Astrocyte of the spinal cord (primary cell): ENCODE data around the gene SLIT3.

Experiments
- DNase-seq: peaks from one replicate; pipeline ENCODE4 v3.0.0; 2011; ENCODE audit warnings: low read depth, low spot score
- H3K4me3 ChIP-seq: 2 replicates; pipeline ENCODE4 v1.5.1; 2011; ENCODE audit warnings: low read depth, mild to moderate bottlenecking, low read length, moderate library complexity
- CTCF ChIP-seq: IDR thresholded peaks from 2 replicates; pipeline ENCODE4 v1.5.1; 2012; ENCODE audit warnings: low read depth, mild to moderate bottlenecking, low read length, inconsistent platforms
- in situ Hi-C: cut with HindIII; loops from 2 replicates; pipeline ENCODE4 v1.10.0; 2017; ENCODE audit warnings: low sequenced_read_pairs

The SLIT3 gene

GRCh38 chr5:168910874-168911273, 390.1 kb downstream of the SLIT3 start:
- no peak for TF ChIP-seq CTCF
- no peak for DNase-seq
- in situ Hi-C loops, result no loop called here
- H3K4me3 ChIP-seq, result no peak overlapping the region

- in situ Hi-C loops, result no loop called here
- TF ChIP-seq CTCF, result no peak
- peak; percentile 21 for DNase-seq
- H3K4me3 ChIP-seq, result no peak overlapping the region
Measured at GRCh38 chr5:168908207-168908606, 392.7 kb downstream of the SLIT3 start.

GRCh38 chr5:168903061-168903460, 397.9 kb downstream of the SLIT3 start:
- no peak overlapping the region for H3K4me3 ChIP-seq
- TF ChIP-seq CTCF, result no peak
- DNase-seq, result no peak
- in situ Hi-C loops, result no loop called here

- no peak for DNase-seq
- in situ Hi-C loops, result no loop called here
- no peak overlapping the region for H3K4me3 ChIP-seq
- no peak for TF ChIP-seq CTCF
Measured at GRCh38 chr5:168899673-168900072, 401.3 kb downstream of the SLIT3 start.

- no peak for DNase-seq
- TF ChIP-seq CTCF, result no peak
- H3K4me3 ChIP-seq, result no peak overlapping the region
Measured at GRCh38 chr5:168899264-168899663, 401.7 kb downstream of the SLIT3 start.

GRCh38 chr5:168898247-168898911, 402.6 kb downstream of the SLIT3 start:
- in situ Hi-C loops, result no loop called here
- no peak for DNase-seq
- no peak overlapping the region for H3K4me3 ChIP-seq
- no peak for TF ChIP-seq CTCF

More at GRCh38 chr5:168899264-168899663, 401.7 kb downstream of the SLIT3 start:
- in situ Hi-C loops, result no loop called here
